Right renal cortex interstitium (tissue), 3 donors: ENCODE data around the gene NCAM1. TPM values are rescaled to one million over a fixed set of nuclear protein-coding genes. Genes with fewer than 3 reads are reported as not detected.
A peak's percentile ranks its signal among the peaks of the same experiment; 100 is the strongest.
"Not testable (repeated sequence)": the region's sequence is repeated elsewhere in the genome, so short reads cannot be mapped to it uniquely, and the experiment has no call there.

ENCODE experiments used
- DNase-seq, 3 donors: peaks; one replicate each; pipeline ENCODE4 v3.0.0-alpha.2; 2013; ENCODE audit warnings: low read depth in 3 of 3, low spot score in 2 of 3
- polyA plus RNA-seq, 3 donors: library from polyadenylated mRNA; unstranded; fragments of 120-200 nt; gene quantifications; one replicate each; pipeline ENCODE4 v1.2.1, GENCODE V29; 2013; ENCODE audit not compliant: insufficient read length in 3 of 3

The NCAM1 gene
- polyA plus RNA-seq, 3 donors, result 69.3 to 84.4 (median 72.5) TPM

- peak; percentile 36 to 48 (median 45) for DNase-seq
Measured at GRCh38 chr11:113289431-113290187, 328.4 kb downstream of the NCAM1 start.

DNA sequence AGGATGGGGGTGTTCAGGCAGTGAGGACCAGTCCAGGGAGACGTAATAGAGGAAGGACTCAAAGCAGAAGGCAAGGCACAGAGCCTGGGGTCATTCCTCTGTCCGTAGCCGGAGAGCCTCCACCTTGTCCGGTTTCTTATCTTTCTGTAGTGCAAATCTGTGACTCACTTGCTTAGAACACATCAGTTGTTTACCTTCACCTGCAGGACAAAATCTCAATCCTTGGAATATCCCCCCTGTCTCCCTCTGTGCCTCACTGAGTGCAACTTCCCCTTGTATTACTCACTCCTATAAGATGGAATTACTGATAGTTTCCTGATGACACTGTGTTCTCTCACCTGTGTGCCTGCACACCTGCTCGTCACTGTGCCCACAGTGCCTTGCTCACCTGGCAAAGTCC, 332.7 kb downstream of the NCAM1 start:
- DNase-seq, result no peak

DNA sequence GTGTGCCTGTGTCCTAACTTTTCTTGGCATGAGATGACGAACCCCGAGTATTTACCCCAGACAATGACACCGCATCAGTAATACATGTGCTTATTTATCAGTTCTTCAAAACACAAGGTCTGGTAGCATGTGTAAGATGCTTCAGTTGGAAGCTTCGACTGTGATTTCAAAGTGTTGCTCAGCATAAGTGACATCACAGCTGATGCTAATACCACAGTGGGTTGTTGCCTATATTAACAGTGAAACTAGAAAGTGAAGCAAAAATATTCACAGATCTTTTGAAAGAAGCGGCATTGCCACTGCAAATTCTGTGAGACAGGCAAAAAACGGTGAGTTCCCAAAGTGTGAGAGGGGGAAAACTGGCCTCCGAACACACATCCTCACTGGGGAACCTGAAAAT, 334.8 kb downstream of the NCAM1 start:
- DNase-seq, result no peak

DNA sequence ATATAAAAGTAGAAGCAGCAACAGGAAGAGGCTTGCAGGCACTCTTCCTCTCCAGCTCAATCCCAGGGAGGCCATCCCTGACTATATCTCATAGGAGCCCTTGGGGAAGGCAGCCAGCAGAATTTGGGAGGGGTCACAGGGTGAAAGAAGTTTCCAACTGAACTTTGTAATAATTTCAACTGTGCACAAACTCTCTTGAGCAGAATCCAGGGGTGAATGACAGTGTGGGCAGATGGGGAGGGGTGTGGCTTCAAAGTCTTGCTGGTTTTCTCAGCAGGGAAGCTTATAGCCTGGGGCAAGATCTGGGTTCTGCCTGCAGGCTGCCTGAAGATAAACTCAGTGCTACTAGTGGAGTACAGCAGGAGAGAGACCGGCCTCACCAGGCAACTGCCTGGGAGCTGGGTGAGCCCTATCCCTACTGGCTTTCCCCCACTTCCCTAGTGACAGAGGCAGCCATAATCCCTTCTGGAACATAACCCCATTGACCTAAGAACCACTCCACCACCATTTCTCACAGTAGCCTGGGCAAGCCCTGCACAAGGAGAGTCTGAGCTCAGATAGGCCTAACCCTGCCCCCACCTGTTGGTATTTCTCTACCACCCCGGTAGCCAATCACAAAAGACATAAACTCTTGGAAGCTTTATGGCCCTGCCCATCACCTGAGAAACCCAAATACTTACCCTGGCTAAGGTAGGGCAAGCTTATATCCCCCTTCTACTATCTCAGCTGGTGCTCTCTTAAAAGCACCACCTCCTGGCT, 335.4 kb downstream of the NCAM1 start:
- no peak for DNase-seq

- DNase-seq, result not testable (repeated sequence)
Measured at GRCh38 chr11:113298496-113298895, 337.3 kb downstream of the NCAM1 start.

DNA sequence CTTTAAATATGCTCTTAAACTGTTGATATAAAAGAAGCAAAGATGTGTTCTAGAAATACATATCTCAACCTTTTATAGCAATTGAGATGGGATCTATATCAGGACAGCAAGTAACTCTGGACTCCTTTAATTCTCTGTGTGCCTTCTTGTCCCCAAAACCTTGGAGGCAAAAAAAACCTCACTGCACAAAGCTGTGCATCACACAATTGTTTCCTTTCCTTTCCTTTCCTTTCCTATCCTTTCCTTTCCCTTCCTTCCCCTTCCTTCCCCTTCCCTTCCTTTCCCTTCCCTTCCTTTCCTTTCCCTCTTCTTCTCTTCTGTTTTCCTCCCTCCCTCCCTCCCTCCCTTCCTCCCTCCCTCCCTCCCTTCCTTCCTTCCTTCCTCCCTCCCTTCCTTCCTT, 343.7 kb downstream of the NCAM1 start:
- no peak for DNase-seq

DNA sequence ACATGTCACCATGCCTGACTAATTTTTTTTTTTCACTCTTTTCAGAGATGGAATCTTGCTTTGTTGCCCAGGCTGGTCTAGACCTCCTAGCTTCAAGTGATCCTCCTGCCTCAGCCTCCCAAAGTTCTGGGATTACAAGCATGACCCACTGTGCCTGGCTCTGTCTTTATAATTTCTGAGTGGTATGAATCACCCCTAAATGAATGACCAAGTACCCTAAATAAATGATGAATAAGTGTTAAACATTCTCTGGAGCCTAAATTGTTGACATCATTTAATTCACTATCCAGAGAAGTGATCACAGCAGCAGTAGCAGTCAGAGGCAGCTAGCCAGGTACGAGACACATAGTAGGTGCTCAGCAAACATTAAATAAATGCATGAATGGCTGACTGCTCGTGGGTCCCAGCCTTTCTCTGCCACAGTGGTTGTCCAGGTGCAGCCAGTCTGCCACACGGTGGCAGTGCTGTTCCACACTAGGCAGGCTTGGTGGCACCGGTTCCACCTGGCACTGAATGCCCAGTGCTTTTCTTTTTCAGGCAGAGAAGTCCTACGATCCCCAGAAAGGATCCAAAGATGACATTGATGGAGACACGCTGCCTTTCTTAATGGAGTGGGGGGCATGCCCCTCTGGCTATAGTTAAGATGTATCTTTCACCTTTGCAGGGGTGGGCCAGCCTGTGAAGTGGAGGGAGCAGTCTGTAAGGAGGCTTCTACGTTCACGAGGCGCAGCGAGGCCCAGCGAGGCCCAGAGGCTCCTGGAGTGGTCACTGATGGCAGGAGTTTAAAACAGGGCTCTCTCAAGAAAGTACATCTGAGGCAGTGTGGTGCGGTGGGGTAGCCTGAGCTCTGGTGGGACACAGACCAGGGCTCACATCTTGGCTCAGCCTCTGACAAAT, 344.5 kb downstream of the NCAM1 start:
- peak in 1 of 3 donors; percentile 53 for DNase-seq

DNA sequence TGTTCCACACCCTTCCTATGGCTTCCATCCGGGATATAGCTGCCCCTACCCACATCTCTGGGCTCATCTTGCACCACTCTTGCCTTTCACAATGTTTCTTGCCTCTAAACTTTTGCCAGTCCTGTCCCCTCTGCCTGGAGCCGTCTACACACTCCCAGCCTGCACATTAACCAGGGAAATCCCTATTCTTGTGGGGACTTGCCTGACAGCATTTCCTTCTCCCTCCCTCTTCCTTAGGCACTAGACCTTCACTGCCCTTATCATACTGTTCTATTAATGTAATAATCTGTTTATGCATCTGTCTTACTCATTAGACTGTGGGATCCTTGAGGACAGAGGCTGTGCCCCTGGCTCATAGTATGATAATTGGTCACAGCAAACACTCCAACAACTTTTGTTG, 347.4 kb downstream of the NCAM1 start:
- DNase-seq, result no peak

DNA sequence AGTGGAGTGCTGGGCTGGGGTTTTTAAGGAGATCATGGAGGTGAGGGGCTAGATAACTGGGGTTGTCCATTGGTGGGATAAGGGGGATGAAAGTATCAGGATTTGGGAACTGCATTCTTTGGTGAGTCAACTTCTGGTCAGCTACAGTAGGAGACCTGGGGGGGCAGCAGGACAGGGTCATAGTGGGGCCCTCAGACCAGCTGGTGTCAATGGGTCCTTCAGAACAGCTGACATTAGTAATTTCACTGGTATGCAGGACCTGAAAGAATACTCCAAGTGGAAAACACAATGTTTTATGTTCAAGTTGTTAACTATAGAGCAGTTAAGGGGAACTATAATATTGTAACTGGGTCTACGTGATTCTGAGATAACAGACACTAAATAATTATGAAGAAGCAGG, 350.3 kb downstream of the NCAM1 start:
- DNase-seq, result no peak

- DNase-seq, result no peak
Measured at GRCh38 chr11:113313601-113314000, 352.4 kb downstream of the NCAM1 start.

- DNase-seq, result no peak
Measured at GRCh38 chr11:113314065-113314388, 352.8 kb downstream of the NCAM1 start.

- DNase-seq, result peak; percentile 74 to 87 (median 85)
Measured at GRCh38 chr11:113314389-113315301, 353.4 kb downstream of the NCAM1 start, which contains the start of gene TTC12. Gene TTC12, plus strand, starts transcription at chr11:113314583. Its CDS starts 1,675 bp downstream, at chr11:113316258.

DNA sequence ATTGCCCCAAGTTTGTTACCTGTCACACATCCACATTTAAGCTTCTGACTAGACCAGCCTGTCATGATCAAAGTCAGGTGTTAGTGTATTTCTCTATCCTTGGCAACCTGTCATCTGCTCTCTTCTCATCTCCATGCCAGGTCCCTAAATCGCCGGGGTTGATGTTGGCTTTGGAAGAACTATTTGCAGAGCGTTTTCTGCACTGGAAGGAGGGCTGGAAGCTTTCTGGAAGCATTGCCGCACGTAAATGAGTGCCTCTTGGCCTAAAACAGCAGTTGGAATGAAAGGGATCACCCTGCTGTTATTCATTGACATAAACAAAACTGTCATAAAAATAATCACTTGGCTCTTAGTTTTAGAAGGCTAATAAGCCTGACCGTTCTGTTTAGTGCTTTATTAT, 354.6 kb downstream of the NCAM1 start:
- DNase-seq, result no peak

GRCh38 chr11:113316256-113316655, 355.0 kb downstream of the NCAM1 start:
- no peak for DNase-seq

GRCh38 chr11:113317339-113317738, 356.1 kb downstream of the NCAM1 start:
- DNase-seq, result no peak

DNA sequence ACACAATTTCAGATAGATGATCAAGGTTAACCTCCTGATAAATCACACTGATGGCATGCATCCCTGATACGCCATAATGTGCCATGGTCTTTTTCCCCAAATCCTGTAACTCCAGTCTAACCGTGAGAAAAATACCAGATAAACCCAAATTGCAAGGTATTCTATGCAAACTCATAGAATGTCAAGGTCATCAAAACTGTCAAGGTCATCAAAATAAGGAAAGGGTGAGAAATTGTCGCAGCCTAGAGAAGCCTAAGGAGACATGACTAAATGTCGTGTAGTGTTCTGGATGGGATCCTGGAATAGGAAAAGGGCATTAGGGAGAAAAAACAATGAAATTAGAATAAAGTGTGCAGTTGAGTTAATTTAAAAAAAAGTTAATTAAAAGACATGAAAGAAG, 357.9 kb downstream of the NCAM1 start:
- DNase-seq, result no peak

DNA sequence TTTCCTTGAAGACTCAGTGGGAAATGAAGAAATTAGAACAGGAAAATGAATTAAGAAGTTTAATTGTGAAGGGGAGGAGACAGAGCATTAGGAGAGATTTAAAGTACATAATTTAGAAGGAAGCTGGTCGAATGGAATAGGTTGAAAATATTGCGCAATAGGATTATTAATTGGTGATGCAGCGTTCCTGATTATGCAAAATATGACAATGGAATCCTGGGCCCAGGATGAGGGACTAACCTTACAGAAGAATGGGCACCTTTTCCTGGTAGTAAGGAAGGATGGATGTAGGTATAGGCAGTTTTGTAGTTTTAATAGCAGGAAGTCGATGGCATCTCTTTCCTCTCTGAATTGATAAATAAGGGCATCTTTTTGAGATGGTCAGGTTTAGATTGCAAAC, 360.9 kb downstream of the NCAM1 start:
- DNase-seq, result no peak

- no peak for DNase-seq
Measured at GRCh38 chr11:113324250-113324649, 363.0 kb downstream of the NCAM1 start.
